BLaER1 treated with 17β-estradiol and CSF1 and Interleukin-3, amounts not matched to agents 10 nM and 100 nM (cell line): Measurements from ENCODE around the gene GJD3.
A peak's percentile ranks its signal among the peaks of the same experiment; 100 is the strongest.

ENCODE experiments used
- H3K27ac ChIP-seq, 11 experiments: shearing (Covaris generic); formaldehyde crosslinking; 2 replicates each; pipeline ENCODE4 v1.8.1; 2022
- H3K27me3 ChIP-seq, 11 experiments: shearing (Covaris generic); formaldehyde crosslinking; 2 replicates each; pipeline ENCODE4 v1.8.1; 2022
- H3K36me3 ChIP-seq, 11 experiments: shearing (Covaris generic); formaldehyde crosslinking; 2 replicates each; pipeline ENCODE4 v1.8.1; 2022
- H3K4me1 ChIP-seq, 10 experiments: shearing (Covaris generic); formaldehyde crosslinking; 2 replicates each; pipeline ENCODE4 v1.8.1; 2022
- H3K4me2 ChIP-seq, 11 experiments: shearing (Covaris generic); formaldehyde crosslinking; 2 replicates each; pipeline ENCODE4 v1.8.1; 2022
- H3K4me3 ChIP-seq, 10 experiments: shearing (Covaris generic); formaldehyde crosslinking; 2 replicates each; pipeline ENCODE4 v1.8.1; 2022
- H3K9ac ChIP-seq, 11 experiments: shearing (Covaris generic); formaldehyde crosslinking; 2 replicates each; pipeline ENCODE4 v1.8.1; 2022
- H3K9me3 ChIP-seq, 11 experiments: shearing (Covaris generic); formaldehyde crosslinking; replicated peaks in 1 of 11; 2 replicates each; pipeline ENCODE4 v1.8.1; 2022
- H4K20me1 ChIP-seq, 11 experiments: shearing (Covaris generic); formaldehyde crosslinking; 2 replicates each; pipeline ENCODE4 v1.8.1; 2022
- Cebpa-rat ChIP-seq, 11 experiments: shearing (Covaris generic); IDR thresholded peaks; 2 replicates each; pipeline ENCODE4 v1.8.1; 2022

GJD3 gene

GRCh38 chr17:40356990-40357881 is 7.3 kb downstream of the GJD3 start:
- Histone ChIP-seq H3K4me3 (no peak overlapping the region), H3K36me3 (peaks cover 23 to 46% (median 36%) of the 10 kb centered on the region in 11 experiments), H3K9ac (peak overlapping the region in 4 of 11 experiments; percentile 21 to 38 (median 30); a peak in 4 of 22 replicates), H3K27me3 (peaks cover 0 to 5% (median 2%) of the 10 kb centered on the region in 11 experiments; a peak in 8 of 22 replicates), H3K9me3 (no peaks in the 10 kb centered on the region), H4K20me1 (peaks cover 0 to 47% (median 9%) of the 10 kb centered on the region in 11 experiments; a peak in 12 of 22 replicates), H3K4me1 (peaks cover 27 to 62% (median 49%) of the 10 kb centered on the region in 10 experiments), H3K27ac (peak overlapping the region in 2 of 11 experiments; percentile 30 to 41; a peak in 3 of 22 replicates), H3K4me2 (peak overlapping the region in 3 of 11 experiments; percentile 15 to 73 (median 26); a peak in 4 of 22 replicates)
- TF ChIP-seq Cebpa-rat (IDR thresholded peaks at IDR 0.05), result no peak

GRCh38 chr17:40355804-40356758 is 8.5 kb downstream of the GJD3 start:
- peaks cover 39 to 64% (median 56%) of the 10 kb centered on the region in 10 experiments for H3K4me1 ChIP-seq
- TF ChIP-seq Cebpa-rat (IDR thresholded peaks at IDR 0.05), result no peak

GRCh38 chr17:40355123-40355803 is 9.3 kb downstream of the GJD3 start:
- peaks cover 6 to 65% (median 25%) of the 10 kb centered on the region in 11 experiments; a peak in 15 of 22 replicates for H4K20me1 ChIP-seq
- H3K9me3 ChIP-seq, result no peaks in the 10 kb centered on the region
- H3K27ac ChIP-seq, result no peak overlapping the region
- H3K9ac ChIP-seq, result no peak overlapping the region; a peak in 1 of 22 replicates
- H3K27me3 ChIP-seq, result no peaks in the 10 kb centered on the region
- H3K4me2 ChIP-seq, result peak overlapping the region in 3 of 11 experiments; percentile 5 to 36 (median 20); a peak in 1 of 22 replicates
- H3K36me3 ChIP-seq, result peaks cover 27 to 63% (median 41%) of the 10 kb centered on the region in 11 experiments
- no peak for TF ChIP-seq Cebpa-rat (IDR thresholded peaks at IDR 0.05)
- peaks cover 46 to 72% (median 64%) of the 10 kb centered on the region in 10 experiments for H3K4me1 ChIP-seq
- no peak overlapping the region for H3K4me3 ChIP-seq

More at GRCh38 chr17:40355804-40356758, 8.5 kb downstream of the GJD3 start:
- H3K9me3 ChIP-seq, result no peaks in the 10 kb centered on the region
- H3K36me3 ChIP-seq, result peaks cover 27 to 57% (median 41%) of the 10 kb centered on the region in 11 experiments
- H3K27ac ChIP-seq, result no peak overlapping the region
- peaks cover 6 to 58% (median 19%) of the 10 kb centered on the region in 11 experiments; a peak in 13 of 22 replicates for H4K20me1 ChIP-seq
- H3K9ac ChIP-seq, result no peak overlapping the region
- H3K4me3 ChIP-seq, result no peak overlapping the region
- 0 out of 22 replicates have a peak, but pooled peaks cover 0 to under 1% (median 0%) of the 10 kb centered on the region in 11 experiments for H3K27me3 ChIP-seq
- H3K4me2 ChIP-seq, result no peak overlapping the region

GRCh38 chr17:40354221-40355122 is 10.1 kb downstream of the GJD3 start:
- Histone ChIP-seq H3K4me3 (no peak overlapping the region), H3K27me3 (no peaks in the 10 kb centered on the region), H3K36me3 (peaks cover 31 to 71% (median 48%) of the 10 kb centered on the region in 11 experiments), H3K9ac (no peak overlapping the region; a peak in 1 of 22 replicates), H3K4me1 (peaks cover 53 to 79% (median 68%) of the 10 kb centered on the region in 10 experiments), H4K20me1 (peaks cover 11 to 73% (median 33%) of the 10 kb centered on the region in 11 experiments; a peak in 15 of 22 replicates), H3K4me2 (peak overlapping the region in 5 of 11 experiments; percentile 13 to 99 (median 36); a peak in 3 of 22 replicates), H3K9me3 (no peaks in the 10 kb centered on the region), H3K27ac (peak overlapping the region in 1 of 11 experiments; percentile 6; a peak in 1 of 22 replicates)
- no peak for TF ChIP-seq Cebpa-rat (IDR thresholded peaks at IDR 0.05)

- peak in 2 of 11 experiments; percentile 58 to 68; a peak in 2 of 22 replicates for TF ChIP-seq Cebpa-rat (IDR thresholded peaks at IDR 0.05)
- peaks cover 60 to 80% (median 70%) of the 10 kb centered on the region in 10 experiments for H3K4me1 ChIP-seq
- H4K20me1 ChIP-seq, result peaks cover 24 to 89% (median 48%) of the 10 kb centered on the region in 11 experiments; a peak in 15 of 22 replicates
- H3K9ac ChIP-seq, result peak overlapping the region in 8 of 11 experiments; percentile 37 to 72 (median 60); a peak in 12 of 22 replicates
- H3K27ac ChIP-seq, result peak overlapping the region in 8 of 11 experiments; percentile 7 to 72 (median 51); a peak in 12 of 22 replicates
- peak overlapping the region in 5 of 10 experiments; percentile 8 to 35 (median 15); a peak in 5 of 20 replicates for H3K4me3 ChIP-seq
- H3K36me3 ChIP-seq, result peaks cover 37 to 87% (median 58%) of the 10 kb centered on the region in 11 experiments
- H3K27me3 ChIP-seq, result no peaks in the 10 kb centered on the region
- H3K4me2 ChIP-seq, result peak overlapping the region; percentile 68 to 100 (median 99)
- H3K9me3 ChIP-seq, result no peaks in the 10 kb centered on the region
These were observed 11.7 kb downstream of the GJD3 start for GRCh38 chr17:40352779-40353394.

- no peaks in the 10 kb centered on the region for H3K27me3 ChIP-seq
- no peaks in the 10 kb centered on the region for H3K9me3 ChIP-seq
- H3K36me3 ChIP-seq, result peaks cover 37 to 88% (median 58%) of the 10 kb centered on the region in 11 experiments
- no peak for TF ChIP-seq Cebpa-rat (IDR thresholded peaks at IDR 0.05)
- peak overlapping the region in 7 of 10 experiments; percentile 7 to 35 (median 16); a peak in 8 of 20 replicates for H3K4me3 ChIP-seq
- peaks cover 66 to 81% (median 74%) of the 10 kb centered on the region in 10 experiments for H3K4me1 ChIP-seq
- peaks cover 24 to 90% (median 50%) of the 10 kb centered on the region in 11 experiments; a peak in 15 of 22 replicates for H4K20me1 ChIP-seq
- peak overlapping the region; percentile 68 to 100 (median 99) for H3K4me2 ChIP-seq
- peak overlapping the region in 9 of 11 experiments; percentile 7 to 72 (median 34); a peak in 16 of 22 replicates for H3K27ac ChIP-seq
- peak overlapping the region in 10 of 11 experiments; percentile 2 to 72 (median 58); a peak in 17 of 22 replicates for H3K9ac ChIP-seq
These were observed 12.2 kb downstream of the GJD3 start for GRCh38 chr17:40352237-40352778.
